Measurements from ENCODE around the gene LRRC15.
A peak's percentile ranks its signal among the peaks of the same experiment; 100 is the strongest.

LRRC15 gene

GRCh38 chr3:194330160-194330559 lies 39.4 kb downstream of the LRRC15 start:
- no peak for DNase-seq

GRCh38 chr3:194329583-194329965 lies 40.0 kb downstream of the LRRC15 start:
- DNase-seq = no peak

GRCh38 chr3:194328942-194329582 lies 40.5 kb downstream of the LRRC15 start:
- DNase-seq = no peak

- DNase-seq = no peak
These were observed 41.4 kb downstream of the LRRC15 start for GRCh38 chr3:194328053-194328657.

GRCh38 chr3:194327218-194328052 lies 42.1 kb downstream of the LRRC15 start:
- DNase-seq = no peak

- DNase-seq = no peak
These were observed 42.6 kb downstream of the LRRC15 start for GRCh38 chr3:194326968-194327217.

GRCh38 chr3:194326192-194326967 lies 43.2 kb downstream of the LRRC15 start:
- no peak for DNase-seq

- DNase-seq = no peak
These were observed 44.0 kb downstream of the LRRC15 start for GRCh38 chr3:194325424-194326153.

- no peak for DNase-seq
These were observed 44.7 kb downstream of the LRRC15 start for GRCh38 chr3:194324823-194325327.

GRCh38 chr3:194323785-194324735 lies 45.5 kb downstream of the LRRC15 start:
- peak; percentile 35 for DNase-seq

- DNase-seq = peak; percentile 11
These were observed 46.8 kb downstream of the LRRC15 start for GRCh38 chr3:194322678-194323211.

GRCh38 chr3:194321693-194322640 lies 47.6 kb downstream of the LRRC15 start:
- no peak for DNase-seq

GRCh38 chr3:194320744-194321243 lies 48.7 kb downstream of the LRRC15 start:
- no peak for DNase-seq

GRCh38 chr3:194320100-194320499 lies 49.4 kb downstream of the LRRC15 start:
- DNase-seq = no peak

GRCh38 chr3:194318511-194319161 lies 50.9 kb downstream of the LRRC15 start:
- no peak for DNase-seq

- DNase-seq = no peak
These were observed 52.6 kb downstream of the LRRC15 start for GRCh38 chr3:194316918-194317317.

- DNase-seq = no peak
These were observed 53.6 kb downstream of the LRRC15 start for GRCh38 chr3:194315965-194316361.

GRCh38 chr3:194315088-194315964 lies 54.2 kb downstream of the LRRC15 start:
- DNase-seq = peak; percentile 73

All from CD4-positive, alpha-beta T cell treated with Interleukin-4 for 4 hours (primary cell).